Embryonic facial prominence (tissue), 1 donor: ENCODE results near the gene ITGA11.
A peak's percentile ranks its signal among the peaks of the same experiment; 100 is the strongest.
"Not testable (repeated sequence)": the region's sequence is repeated elsewhere in the genome, so short reads cannot be mapped to it uniquely, and the experiment has no call there.

ENCODE experiments used
- DNase-seq: peaks from one replicate; pipeline ENCODE4 v3.0.0-alpha.2; 2016; ENCODE audit errors: extremely low spot score

ITGA11 gene

GRCh38 chr15:68425428-68426060 lies 6.4 kb downstream of the ITGA11 start:
- DNase-seq = peak; percentile 69

DNA sequence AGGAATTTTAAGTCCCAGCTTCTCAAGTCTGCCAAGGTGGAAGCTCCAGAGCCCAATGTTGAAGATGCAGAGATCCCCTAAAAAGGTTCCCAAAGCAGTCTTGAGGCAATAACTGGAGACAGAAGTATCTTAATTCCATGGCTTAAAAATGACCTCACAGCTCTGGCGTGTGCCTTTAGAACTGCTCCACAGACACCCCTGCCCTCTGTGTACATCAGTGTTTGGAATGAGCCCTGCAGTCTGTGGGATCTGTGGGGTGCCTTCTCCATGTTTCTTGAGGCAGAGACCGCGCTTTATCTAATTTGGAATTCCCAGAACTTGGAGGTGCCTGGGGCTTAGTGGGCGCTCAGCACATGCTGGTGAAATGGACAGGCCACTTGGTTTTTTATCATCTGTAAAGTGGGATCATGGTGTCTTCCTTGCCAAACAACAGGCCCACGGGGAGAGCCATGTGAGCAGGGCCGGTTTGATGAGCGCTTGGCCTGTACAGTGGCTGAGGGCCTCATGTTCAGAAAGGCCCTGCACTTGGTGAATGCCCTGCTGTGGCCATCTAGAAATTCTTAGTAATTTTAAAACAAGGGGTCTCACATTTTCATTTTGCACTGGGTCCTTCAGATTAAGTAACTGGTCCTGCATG lies 7.1 kb downstream of the ITGA11 start:
- no peak for DNase-seq

DNA sequence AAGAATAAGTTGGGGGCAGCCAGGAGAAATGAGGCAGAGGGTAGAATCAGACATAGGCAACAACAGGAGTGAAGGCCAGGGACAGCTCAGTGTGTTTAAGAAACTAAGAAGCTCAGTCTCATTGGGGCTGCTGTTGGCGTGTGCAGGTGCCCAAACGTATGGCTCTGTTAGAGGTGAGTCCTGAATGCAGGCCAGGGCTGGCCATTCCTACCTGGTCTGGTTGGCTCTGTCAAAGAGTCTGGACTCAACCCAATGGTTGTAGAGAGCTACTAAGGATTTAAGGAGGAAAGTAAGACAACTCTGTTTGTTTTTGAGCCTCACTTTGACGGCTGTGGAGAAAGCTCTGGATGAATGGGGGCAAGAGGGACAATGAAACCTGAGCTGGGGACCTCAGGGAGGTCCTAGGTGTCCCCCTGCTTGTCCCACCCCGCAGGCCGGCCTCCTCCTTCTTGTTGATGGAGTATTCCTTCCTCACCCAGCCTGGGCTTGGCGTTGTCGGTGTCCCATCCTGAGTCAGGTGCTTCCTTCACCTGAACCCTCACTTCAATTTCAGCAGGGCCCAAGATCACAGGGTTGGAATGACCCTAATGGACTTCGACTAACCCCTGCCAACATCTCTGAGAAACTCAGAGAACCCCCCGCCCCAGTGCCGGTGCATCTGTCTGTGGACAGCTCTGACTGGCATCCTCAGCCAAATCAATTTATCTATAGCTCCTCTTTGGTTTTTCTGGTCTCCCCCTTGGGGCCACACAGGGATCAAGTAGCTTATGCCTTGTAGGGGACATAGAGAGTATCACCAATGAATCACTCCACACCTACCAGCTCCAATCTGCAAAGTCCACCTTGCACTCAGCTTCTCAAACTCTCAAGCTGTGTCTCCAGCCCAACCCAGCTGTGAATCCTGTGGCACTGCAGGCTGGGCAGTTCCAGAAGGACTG lies 8.3 kb downstream of the ITGA11 start:
- no peak for DNase-seq

DNA sequence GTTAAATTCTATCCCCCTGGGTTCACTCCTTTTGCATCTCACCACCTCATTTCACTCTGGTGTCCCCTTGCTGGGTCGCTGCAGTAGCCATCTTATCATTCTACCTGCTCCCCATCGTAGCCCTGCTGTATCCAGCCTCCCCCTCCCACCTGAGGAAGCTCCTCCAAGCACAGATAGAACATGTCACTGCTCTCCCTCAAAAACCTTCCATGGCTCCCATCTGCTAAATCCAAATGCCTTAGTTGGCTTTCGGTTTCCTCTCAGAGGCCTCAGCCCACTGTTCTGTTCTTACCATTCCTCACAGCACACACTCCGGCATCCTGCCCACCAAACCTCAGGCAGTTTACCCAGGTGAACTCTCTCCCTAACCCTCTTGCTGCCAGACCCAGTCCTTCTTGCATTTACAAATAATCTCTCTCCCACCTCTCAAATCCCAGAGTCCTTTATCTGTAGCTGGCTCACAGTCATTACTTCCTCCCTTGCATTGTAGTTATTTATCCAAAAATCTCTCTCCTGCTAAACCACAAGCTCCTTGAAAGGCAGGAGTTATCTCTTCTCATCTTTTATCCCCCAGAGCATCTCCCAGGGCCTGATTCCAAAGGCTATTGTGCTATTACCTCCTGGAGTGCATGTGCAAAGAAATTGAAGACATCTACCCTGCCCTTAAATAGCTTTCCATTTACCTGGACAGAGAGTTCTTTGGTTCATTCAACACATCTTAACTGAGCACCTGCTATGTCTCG lies 9.4 kb downstream of the ITGA11 start:
- not testable (repeated sequence) for DNase-seq

DNA sequence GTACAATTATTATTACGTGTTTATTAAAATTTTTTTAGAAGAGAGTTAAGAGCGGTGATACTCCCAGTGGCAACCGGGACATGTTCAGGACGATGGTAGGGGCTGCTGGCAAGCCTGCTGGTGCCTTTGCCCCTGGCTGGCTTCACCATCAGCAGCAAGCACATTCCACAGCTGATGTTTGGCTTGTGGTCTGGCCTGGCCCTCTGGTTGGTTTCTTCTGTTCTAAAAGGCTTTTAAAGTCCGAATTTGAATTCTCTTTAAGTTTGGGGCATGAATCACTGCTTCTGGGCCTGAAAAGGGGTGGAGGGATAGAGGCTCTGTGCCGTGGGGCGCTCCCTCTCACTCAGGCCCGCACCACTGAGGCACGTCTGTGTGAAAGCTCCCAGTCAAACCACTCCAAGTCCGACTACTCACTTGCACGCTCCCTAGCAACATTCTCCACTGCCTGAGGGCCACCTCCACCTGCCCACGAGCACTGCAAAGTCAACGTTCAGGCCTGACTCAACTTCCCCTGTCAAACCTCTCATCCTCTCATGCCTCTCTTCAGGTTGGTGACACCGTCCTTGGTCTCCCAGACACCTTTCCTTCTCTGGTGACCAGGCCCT lies 10.1 kb downstream of the ITGA11 start:
- DNase-seq = no peak

- DNase-seq = no peak
Observed at GRCh38 chr15:68421115-68421551, 10.8 kb downstream of the ITGA11 start.

- no peak for DNase-seq
Observed at GRCh38 chr15:68420186-68420684, 11.7 kb downstream of the ITGA11 start.

- no peak for DNase-seq
Observed at GRCh38 chr15:68419301-68420175, 12.4 kb downstream of the ITGA11 start.

- no peak for DNase-seq
Observed at GRCh38 chr15:68418611-68419161, 13.3 kb downstream of the ITGA11 start.

DNA sequence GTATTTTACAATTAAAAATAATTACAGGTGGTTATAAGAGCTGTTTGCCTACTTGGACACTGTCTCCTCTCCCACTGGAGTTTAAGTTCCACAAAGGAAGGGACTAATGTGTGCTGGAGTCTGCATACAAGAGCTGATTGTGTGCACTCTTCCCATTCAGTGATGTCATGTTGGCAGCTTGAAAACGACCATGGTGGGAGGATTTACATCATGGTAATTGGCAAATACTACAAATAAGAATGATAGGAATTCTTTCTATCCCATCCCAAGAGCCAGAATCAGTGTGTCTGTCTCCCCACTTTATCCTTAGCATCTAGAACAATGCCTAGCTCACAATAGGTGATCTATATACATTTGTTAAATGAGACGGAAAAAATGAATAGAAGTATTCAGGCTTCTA lies 14.1 kb downstream of the ITGA11 start:
- DNase-seq = no peak

- no peak for DNase-seq
Observed at GRCh38 chr15:68417051-68417450, 14.9 kb downstream of the ITGA11 start.

DNA sequence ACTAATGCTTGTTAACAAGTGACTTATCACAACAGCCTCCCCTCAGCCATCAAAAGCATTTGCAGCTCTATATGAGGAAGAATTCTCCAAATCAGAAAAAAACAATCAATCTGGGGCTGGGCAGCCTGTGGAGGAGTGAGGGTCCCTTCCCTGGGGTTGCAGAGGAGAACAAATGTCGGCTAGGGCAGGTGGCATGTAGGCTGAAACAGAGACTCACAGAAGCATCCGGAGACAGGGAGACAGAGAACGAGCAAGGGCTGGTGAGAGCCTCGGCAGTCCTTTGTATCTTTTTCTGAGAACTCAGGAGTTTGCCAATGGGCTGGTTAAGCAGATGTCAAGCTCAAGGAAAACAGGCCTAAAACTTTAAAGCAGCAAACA lies 15.8 kb downstream of the ITGA11 start:
- DNase-seq = no peak

GRCh38 chr15:68415501-68416157 lies 16.3 kb downstream of the ITGA11 start:
- no peak for DNase-seq

DNA sequence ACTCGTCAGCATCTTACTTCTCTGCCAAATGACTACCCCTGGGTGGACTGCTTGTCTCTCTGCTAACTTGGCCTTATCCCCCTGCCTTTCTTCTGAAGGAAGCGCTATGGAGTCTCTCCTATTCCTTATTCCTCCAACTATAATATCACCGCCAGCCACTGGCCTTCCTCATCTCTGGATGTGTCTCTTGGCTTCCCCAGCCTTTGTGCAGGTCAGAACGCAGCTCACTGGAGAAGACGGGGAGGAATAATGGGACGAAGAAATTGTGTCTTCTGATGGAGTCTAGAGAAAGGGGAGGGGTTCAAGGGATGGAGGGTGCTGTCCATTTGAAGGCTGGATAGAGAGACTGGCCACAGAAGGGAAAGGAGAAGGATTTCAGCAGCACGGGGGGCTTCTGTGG lies 16.9 kb downstream of the ITGA11 start:
- no peak for DNase-seq

GRCh38 chr15:68414591-68414990 lies 17.4 kb downstream of the ITGA11 start:
- DNase-seq = no peak

DNA sequence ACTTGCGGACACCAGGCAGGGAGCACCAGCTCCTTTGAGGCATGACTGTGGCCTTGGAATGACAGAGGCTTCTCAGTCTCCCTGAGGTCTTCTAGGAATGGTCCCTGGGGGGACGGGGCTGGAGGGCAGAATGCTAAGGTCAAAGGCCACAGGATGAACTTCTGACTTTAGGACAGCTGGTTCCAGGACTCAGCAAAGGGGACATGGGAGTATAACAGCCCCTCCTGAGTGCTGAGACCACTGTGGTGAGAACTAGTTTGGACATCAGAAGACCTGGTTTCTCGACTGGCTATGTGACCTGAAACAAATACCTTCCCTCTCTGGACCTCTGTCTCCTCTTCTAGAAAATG lies 17.8 kb downstream of the ITGA11 start:
- no peak for DNase-seq

GRCh38 chr15:68413363-68414205 lies 18.4 kb downstream of the ITGA11 start:
- DNase-seq = no peak

DNA sequence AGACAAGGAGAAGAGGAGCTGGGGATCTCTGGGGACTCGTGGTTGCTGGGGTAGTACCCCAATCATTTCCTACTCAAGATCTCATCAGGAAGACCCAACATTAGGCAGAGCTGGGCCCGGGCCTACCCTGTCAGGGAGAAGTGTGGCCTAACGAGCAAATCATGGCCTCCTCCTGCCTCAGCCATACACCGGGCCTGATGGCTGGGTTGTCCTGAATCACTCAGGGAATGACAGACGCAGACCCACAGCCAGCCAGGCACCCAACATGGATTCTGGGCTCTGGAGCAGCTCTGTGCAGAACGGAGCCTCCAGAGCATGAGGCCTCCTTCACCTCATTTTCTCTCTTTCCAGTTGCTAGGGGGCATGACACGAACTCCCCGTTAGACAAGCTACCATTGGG lies 19.7 kb downstream of the ITGA11 start:
- no peak for DNase-seq

DNA sequence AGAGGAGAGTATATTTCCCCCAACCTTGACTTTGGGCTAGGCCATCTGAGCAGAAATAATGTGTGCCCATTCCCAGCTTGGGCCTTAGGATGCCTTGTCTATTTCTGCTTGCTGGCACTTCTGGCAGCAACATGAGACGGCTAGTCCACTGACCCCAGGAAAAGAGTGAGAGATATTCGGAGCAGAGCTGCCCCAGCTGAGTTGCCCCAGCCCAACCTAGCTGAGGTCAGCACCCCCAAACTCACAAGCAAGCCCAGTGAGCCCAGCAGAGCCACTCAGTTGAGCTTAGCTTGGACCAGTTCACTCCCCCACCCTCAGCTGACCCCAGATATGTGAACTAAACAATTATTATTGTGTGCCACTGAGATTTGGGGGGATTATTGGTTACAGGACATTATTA lies 20.2 kb downstream of the ITGA11 start:
- DNase-seq = no peak
